Aorta (tissue), 5 donors: ENCODE data around the gene SLFN13. TPM values are rescaled to one million over a fixed set of nuclear protein-coding genes. Genes with fewer than 3 reads are reported as not detected.

Experiments
- ATAC-seq: fragments of 200-7000 bp; cut with Tn5 transposase; one replicate; pipeline ENCODE4 v1.9.1; 2022; ENCODE audit warnings: moderate library complexity; ENCODE audit not compliant: low FRiP score
- DNase-seq, 2 donors: peaks; one replicate each; pipeline ENCODE4 v3.0.0-alpha.2; 2020
- H3K27ac ChIP-seq, 2 donors: one replicate each; pipeline ENCODE4 v1.5.1; 2013; ENCODE audit warnings: low read length in 2 of 2, mild to moderate bottlenecking in 2 of 2, moderate library complexity in 2 of 2, control low read depth in 1 of 2, inconsistent platforms in 1 of 2, low read depth in 1 of 2
- H3K27me3 ChIP-seq, 2 donors: one replicate each; pipeline ENCODE4 v1.6.1; 2013; ENCODE audit warnings: control low read depth in 1 of 2, low read length in 1 of 2, mild to moderate bottlenecking in 1 of 2, moderate library complexity in 1 of 2; ENCODE audit not compliant: insufficient read depth in 2 of 2, control insufficient read depth in 1 of 2
- H3K36me3 ChIP-seq, 2 donors: one replicate each; pipeline ENCODE4 v1.6.1; 2013; ENCODE audit warnings: control low read depth in 1 of 2, low read length in 1 of 2, mild to moderate bottlenecking in 1 of 2; ENCODE audit not compliant: insufficient read depth in 2 of 2, control insufficient read depth in 1 of 2
- H3K4me1 ChIP-seq, 2 donors: one replicate each; pipeline ENCODE4 v1.6.1; 2013; ENCODE audit warnings: low read length in 2 of 2, control low read depth in 1 of 2, mild to moderate bottlenecking in 1 of 2, moderate library complexity in 1 of 2; ENCODE audit not compliant: insufficient read depth in 2 of 2, control insufficient read depth in 1 of 2
- H3K4me3 ChIP-seq, 2 donors: one replicate each; pipeline ENCODE4 v1.5.1; 2013; ENCODE audit warnings: low read length in 2 of 2, control low read depth in 1 of 2, mild to moderate bottlenecking in 1 of 2
- H3K9me3 ChIP-seq: one replicate; pipeline ENCODE4 v1.6.1; 2013; ENCODE audit warnings: mild to moderate bottlenecking, low read length; ENCODE audit not compliant: control insufficient read depth
- WGBS, 2 donors: extraction: QIAGEN DNeasy Blood & Tissue Kit; methylation state at CpG; one replicate each; pipeline ENCODE4 v1.1.7; 2013; 5-methylcytosine and 5-hydroxymethylcytosine counted together
- intact Hi-C, 2 donors: fragments of 100-400 bp; cut with DNase I; formaldehyde crosslinking; loops; one replicate each; pipeline versions ENCODE4 v1.14.2 to v1.15.0; 2022
- polyA plus RNA-seq, 2 donors: library from polyadenylated mRNA; stranded (reverse); fragments of 200-250 nt; gene quantifications; one replicate each; pipeline ENCODE4 v1.2.3, GENCODE V29; 2013
- total RNA-seq, 2 donors: library from RNA; stranded (reverse); fragmentation: NEBNext Ultra II Directional; extraction: Animal tissue kit (Norgen Biotek cat#: 25700); gene quantifications; one replicate each; pipeline ENCODE4 v1.2.1, GENCODE V29; 2021
- donor health status: healthy with polysubstance abuse.
- donor health status: Bipolar disorder and iron deficiency.
- donor health status: DM: no; HTN: no; CAD: no.
- donor health status: DM: no; HTN: no; CAD: no.
- donor health status: DM: yes; HTN: yes; CAD: no.

Gene SLFN13
- total and polyA plus RNA-seq, 4 donors, result 1.5 to 31.0 (median 10.0) TPM

GRCh38 chr17:35390156-35390555 is 58.4 kb downstream of the SLFN13 start:
- DNase-seq (no peak), ATAC-seq (no peak)
- Histone ChIP-seq H3K27me3 (no peaks in the 10 kb centered on the region), H3K4me3 (no peak overlapping the region), H3K4me1 (no peaks in the 10 kb centered on the region), H3K27ac (no peak overlapping the region), H3K9me3 (peaks cover 3% of the 10 kb centered on the region), H3K36me3 (no peaks in the 10 kb centered on the region)
- 80 to 81% methylated on average over 2 of the region's 2 CpGs for WGBS, 2 donors
- intact Hi-C loops, result no loop called here

- Histone ChIP-seq H3K27ac (no peak overlapping the region), H3K4me1 (no peaks in the 10 kb centered on the region), H3K27me3 (no peaks in the 10 kb centered on the region), H3K36me3 (no peaks in the 10 kb centered on the region), H3K9me3 (no peaks in the 10 kb centered on the region), H3K4me3 (no peak overlapping the region)
- DNase-seq (no peak), ATAC-seq (no peak)
- intact Hi-C loops, result no loop called here
Measured at GRCh38 chr17:35387496-35387895, 61.1 kb downstream of the SLFN13 start.

Other genes starting within 250 kb of the SLFN13 start
- 10 to 100 TPM; 40.4 to 66.3 TPM for gene SLFN5, start 205.7 kb downstream of the SLFN13 start, total RNA-seq
- gene SLFN5, start 205.7 kb downstream of the SLFN13 start, polyA plus RNA-seq, result 1 to 10 TPM; 3.3 to 4.6 TPM
- gene SLFN11, start 75.1 kb downstream of the SLFN13 start, total RNA-seq, result 10 to 100 TPM; 49.0 to 93.3 TPM
- gene SLFN11, start 75.1 kb downstream of the SLFN13 start, polyA plus RNA-seq, result 10 to 100 TPM in 1 of 2 donors, 1 to 10 TPM in 1; 6.5 to 20.1 TPM
- 10 to 100 TPM; 19.5 to 20.8 TPM for gene SLFN12, start 16.3 kb downstream of the SLFN13 start, total RNA-seq
- gene SLFN12, start 16.3 kb downstream of the SLFN13 start, polyA plus RNA-seq, result 1 to 10 TPM; 3.1 to 8.7 TPM
- gene SLFN12L, start 88.9 kb upstream of the SLFN13 start, total RNA-seq, result 1 to 10 TPM; 3.1 to 6.3 TPM
- under 1 TPM in 1 of 2 donors, not detected in 1; 0.75 TPM for gene SLFN12L, start 88.9 kb upstream of the SLFN13 start, polyA plus RNA-seq
- under 1 TPM in 1 of 2 donors, not detected in 1; 0.30 TPM for gene SLFN14, start 112.1 kb upstream of the SLFN13 start, total RNA-seq
- not detected for gene SLFN14, start 112.1 kb upstream of the SLFN13 start, polyA plus RNA-seq
- gene PEX12, start 129.8 kb upstream of the SLFN13 start, total RNA-seq, result 1 to 10 TPM; 3.5 to 5.6 TPM
- 1 to 10 TPM; 1.6 to 2.5 TPM for gene PEX12, start 129.8 kb upstream of the SLFN13 start, polyA plus RNA-seq
- 100 to 1,000 TPM; 107 to 120 TPM for gene AP2B1, start 138.6 kb upstream of the SLFN13 start, total RNA-seq
- gene AP2B1, start 138.6 kb upstream of the SLFN13 start, polyA plus RNA-seq, result 10 to 100 TPM; 17.9 to 26.5 TPM